ENCODE data around the gene CALHM3.

DNA sequence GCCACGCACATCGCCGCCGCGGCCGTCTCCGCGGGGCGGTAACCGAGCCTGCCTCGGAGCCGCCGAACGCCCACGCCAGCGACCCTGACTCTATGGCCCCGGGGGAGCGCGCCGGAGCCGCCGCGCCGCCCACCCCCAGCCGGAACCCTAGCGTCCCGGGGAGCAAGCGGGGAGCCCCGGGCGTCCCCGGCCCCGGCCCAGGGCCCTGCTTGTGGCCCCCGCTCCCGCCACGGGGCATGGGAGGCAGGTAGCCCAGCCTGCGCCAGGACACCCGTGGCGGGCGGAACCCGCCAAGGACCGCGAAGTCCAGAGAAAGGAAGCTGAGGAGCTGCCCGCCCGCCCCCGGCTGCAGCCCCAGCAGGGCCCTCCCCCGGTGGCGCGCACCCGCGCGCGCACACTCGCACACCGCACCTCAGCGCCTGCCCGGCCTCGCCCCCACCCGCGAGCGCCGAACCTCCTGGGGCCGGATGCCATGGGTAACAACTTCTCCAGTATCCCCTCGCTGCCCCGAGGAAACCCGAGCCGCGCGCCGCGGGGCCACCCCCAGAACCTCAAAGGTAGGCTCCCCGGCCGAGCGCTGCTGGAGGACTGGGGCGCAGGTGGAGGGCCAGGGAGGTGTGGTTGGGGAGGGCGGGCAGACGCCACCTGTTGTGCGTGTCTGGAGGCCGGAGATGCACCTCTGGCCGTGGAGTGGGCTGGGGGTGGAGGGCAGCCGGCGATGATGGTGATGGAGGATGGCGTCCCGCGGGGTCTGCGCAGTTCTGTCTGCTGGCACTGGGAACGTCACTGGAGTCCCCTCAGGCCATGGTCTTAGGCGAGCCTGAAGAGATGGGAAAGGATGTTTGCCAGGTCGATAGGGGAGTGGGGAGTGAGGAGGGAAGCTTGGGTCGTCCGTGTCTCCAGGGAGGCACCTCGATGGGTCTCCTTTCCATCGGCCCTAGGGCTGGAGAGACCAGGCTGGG, 15.2 kb upstream of the CALHM3 start:
- TF ChIP-seq, protein P1, sequence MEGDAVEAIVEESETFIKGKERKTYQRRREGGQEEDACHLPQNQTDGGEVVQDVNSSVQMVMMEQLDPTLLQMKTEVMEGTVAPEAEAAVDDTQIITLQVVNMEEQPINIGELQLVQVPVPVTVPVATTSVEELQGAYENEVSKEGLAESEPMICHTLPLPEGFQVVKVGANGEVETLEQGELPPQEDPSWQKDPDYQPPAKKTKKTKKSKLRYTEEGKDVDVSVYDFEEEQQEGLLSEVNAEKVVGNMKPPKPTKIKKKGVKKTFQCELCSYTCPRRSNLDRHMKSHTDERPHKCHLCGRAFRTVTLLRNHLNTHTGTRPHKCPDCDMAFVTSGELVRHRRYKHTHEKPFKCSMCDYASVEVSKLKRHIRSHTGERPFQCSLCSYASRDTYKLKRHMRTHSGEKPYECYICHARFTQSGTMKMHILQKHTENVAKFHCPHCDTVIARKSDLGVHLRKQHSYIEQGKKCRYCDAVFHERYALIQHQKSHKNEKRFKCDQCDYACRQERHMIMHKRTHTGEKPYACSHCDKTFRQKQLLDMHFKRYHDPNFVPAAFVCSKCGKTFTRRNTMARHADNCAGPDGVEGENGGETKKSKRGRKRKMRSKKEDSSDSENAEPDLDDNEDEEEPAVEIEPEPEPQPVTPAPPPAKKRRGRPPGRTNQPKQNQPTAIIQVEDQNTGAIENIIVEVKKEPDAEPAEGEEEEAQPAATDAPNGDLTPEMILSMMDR (IDR thresholded peaks at IDR 0.05), result no peak
- no peak for TF ChIP-seq POLR2AphosphoS5 (IDR thresholded peaks at IDR 0.05; ENCODE audit: insufficient read depth in 1 of 2, low read depth in 1 of 2)
- no peak for TF ChIP-seq POLR2A (IDR thresholded peaks at IDR 0.05)
